Neuron (in vitro differentiated cells): ENCODE results near the gene CCL21.

Experiments used
- H2AFZ ChIP-seq: one replicate; pipeline ENCODE4 v1.6.1; 2013; ENCODE audit warnings: low read depth, mild to moderate bottlenecking, inconsistent platforms, low read length, moderate library complexity
- H3K27me3 ChIP-seq: one replicate; pipeline ENCODE4 v1.6.1; 2013; ENCODE audit warnings: low read length; ENCODE audit not compliant: insufficient read depth
- H3K36me3 ChIP-seq: one replicate; pipeline ENCODE4 v1.6.1; 2013; ENCODE audit warnings: low read length; ENCODE audit not compliant: insufficient read depth
- H3K4me1 ChIP-seq: one replicate; pipeline ENCODE4 v1.6.1; 2013; ENCODE audit warnings: low read length; ENCODE audit not compliant: insufficient read depth
- H3K4me3 ChIP-seq: 2 replicates; pipeline ENCODE4 v1.5.1; 2013; ENCODE audit warnings: mild to moderate bottlenecking, low read length, moderate library complexity
- H3K9me3 ChIP-seq: one replicate; pipeline ENCODE4 v1.6.1; 2013; ENCODE audit warnings: low read length

Gene CCL21

DNA sequence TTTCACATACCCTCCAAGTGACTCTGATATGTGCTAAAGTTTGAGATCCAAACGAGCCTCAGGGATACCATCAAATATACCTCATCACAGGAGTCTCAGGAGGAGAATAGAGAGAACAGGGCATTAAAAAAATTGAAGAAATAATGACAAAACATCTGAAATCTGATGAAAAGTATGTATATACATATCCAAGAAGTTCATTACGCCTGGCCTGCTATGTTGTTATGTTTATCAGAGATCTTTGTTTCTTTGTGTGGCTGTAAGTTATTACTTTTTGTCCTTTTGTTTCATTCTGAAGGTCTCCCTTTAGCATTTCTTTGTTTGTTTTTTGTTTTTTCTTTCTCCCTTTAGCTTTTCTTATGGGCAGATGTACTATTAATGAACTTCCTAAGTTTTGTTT, 16.4 kb downstream of the CCL21 start:
- Histone ChIP-seq H3K36me3 (no peaks in the 10 kb centered on the region), H3K4me1 (no peaks in the 10 kb centered on the region), H3K4me3 (no peak overlapping the region), H3K9me3 (no peaks in the 10 kb centered on the region), H3K27me3 (peaks cover 5% of the 10 kb centered on the region), H2AFZ (no peak overlapping the region)

DNA sequence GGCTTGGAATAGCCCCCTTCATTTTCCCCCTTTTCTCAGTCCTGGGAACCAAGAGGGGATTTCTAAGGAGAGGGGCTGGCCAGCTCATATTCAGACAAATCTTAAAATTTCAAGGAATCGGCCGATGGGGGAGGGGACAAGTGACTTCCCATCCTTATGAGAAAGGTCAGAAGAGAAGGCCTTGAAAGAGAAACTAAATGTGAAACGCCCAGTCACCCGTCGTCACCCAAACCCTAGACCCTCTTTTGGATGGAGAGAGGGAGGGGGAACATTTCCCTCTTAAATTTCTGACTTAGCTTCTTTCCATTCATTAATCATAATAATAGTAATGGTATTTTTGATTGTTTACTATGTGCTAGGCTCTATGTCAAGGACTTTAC, 18.0 kb downstream of the CCL21 start:
- H2AFZ ChIP-seq, result no peak overlapping the region
- no peak overlapping the region for H3K4me3 ChIP-seq
- H3K36me3 ChIP-seq, result no peaks in the 10 kb centered on the region
- H3K4me1 ChIP-seq, result no peaks in the 10 kb centered on the region
- peaks cover 5% of the 10 kb centered on the region for H3K27me3 ChIP-seq
- no peaks in the 10 kb centered on the region for H3K9me3 ChIP-seq

- H2AFZ ChIP-seq, result no peak within 1 kb of the TSS
- H3K36me3 ChIP-seq, result no peaks in the 10 kb centered on the region
- H3K4me3 ChIP-seq, result no peak within 1 kb of the TSS
- H3K27me3 ChIP-seq, result peaks cover 3% of the 10 kb centered on the region
- no peaks in the 10 kb centered on the region for H3K4me1 ChIP-seq
- H3K9me3 ChIP-seq, result no peaks in the 10 kb centered on the region
These were observed 18.7 kb downstream of the CCL21 start, which contains the start of gene CCL19 for GRCh38 chr9:34690983-34691935. Gene CCL19, minus strand, starts transcription at chr9:34691276. Its CDS starts 137 bp downstream, at chr9:34691139.

DNA sequence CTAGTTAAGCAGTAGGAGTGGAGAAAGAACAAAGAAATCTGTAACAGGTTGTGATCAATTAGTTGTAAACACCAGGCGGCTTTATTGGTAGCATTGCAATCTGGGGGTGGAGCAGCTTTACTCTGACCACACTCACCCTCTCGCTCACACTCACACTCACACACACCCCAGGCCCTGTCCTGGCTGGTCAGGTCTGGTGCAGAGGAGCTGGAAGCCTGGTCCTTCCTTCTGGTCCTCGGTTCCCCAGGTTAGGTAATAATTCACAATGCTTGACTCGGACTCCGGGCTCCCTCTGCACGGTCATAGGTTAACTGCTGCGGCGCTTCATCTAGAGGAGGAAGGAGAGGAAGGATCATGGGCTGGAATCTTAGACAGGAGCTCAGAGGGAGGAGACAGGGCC, 20.4 kb downstream of the CCL21 start:
- no peaks in the 10 kb centered on the region for H3K4me1 ChIP-seq
- no peak overlapping the region for H2AFZ ChIP-seq
- no peaks in the 10 kb centered on the region for H3K9me3 ChIP-seq
- no peak overlapping the region for H3K4me3 ChIP-seq
- H3K36me3 ChIP-seq, result no peaks in the 10 kb centered on the region
- peaks cover 3% of the 10 kb centered on the region for H3K27me3 ChIP-seq

DNA sequence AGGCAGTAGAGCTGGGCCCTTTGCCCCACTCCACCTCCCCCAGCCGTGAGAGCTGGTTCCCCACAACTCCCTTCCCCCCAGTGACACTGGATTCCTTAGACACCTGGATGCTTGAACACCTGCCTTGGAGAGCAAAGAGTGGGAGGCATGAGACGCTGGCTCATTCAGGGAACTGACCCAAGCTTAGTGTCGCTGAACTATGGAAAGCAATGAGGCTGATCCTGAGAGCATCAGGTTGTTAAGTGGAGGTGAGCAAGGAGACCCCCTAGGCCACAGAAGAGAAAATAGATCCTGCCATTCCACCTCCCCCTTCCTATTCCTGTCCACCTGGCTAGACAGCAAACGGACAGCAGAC, 20.8 kb downstream of the CCL21 start:
- no peaks in the 10 kb centered on the region for H3K36me3 ChIP-seq
- H3K4me3 ChIP-seq, result no peak overlapping the region

GRCh38 chr9:34688329-34689115, 21.4 kb downstream of the CCL21 start:
- no peaks in the 10 kb centered on the region for H3K9me3 ChIP-seq
- peaks cover 3% of the 10 kb centered on the region for H3K27me3 ChIP-seq
- no peaks in the 10 kb centered on the region for H3K36me3 ChIP-seq
- no peak overlapping the region for H3K4me3 ChIP-seq
- no peaks in the 10 kb centered on the region for H3K4me1 ChIP-seq
- no peak overlapping the region for H2AFZ ChIP-seq

More for the DNA sequence above, 20.8 kb downstream of the CCL21 start:
- H3K9me3 ChIP-seq, result no peaks in the 10 kb centered on the region
- H3K27me3 ChIP-seq, result peaks cover 3% of the 10 kb centered on the region
- H3K4me1 ChIP-seq, result no peaks in the 10 kb centered on the region
- no peak overlapping the region for H2AFZ ChIP-seq

DNA sequence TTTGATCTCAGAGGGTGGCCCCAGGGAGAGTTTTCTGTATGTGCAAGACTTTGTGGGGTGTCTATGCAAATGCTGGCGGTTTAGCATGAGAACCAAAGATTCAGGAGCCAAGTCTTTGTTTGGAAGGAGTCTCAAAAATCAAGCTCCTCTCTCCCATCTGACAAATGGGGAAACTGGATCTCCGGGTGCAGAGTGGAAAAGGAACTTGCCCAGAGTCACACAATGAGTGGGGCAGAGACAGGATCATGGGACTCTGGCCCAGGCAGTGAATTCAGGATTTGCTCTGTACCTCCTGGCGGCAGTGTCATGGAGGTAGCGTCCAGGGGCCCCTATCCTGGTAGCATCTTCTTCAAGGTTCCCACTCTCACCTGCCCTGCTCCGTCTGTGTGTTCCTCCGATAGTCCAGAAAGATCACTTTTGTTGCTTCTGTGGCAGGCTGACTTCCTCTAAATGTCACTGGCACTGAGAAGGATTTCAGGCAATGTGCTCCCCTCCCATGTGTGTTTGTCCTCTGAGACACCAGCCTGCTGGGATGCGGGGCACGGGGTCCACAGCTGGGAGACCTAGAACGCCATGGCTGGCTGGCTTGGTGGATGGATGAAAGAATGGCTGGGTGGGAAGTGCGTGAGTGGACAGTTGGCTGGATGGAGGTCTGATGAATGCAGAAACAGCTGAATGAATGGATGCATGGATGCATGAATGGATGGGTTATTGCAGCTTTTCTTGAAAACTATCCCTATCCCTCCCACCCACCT, 22.5 kb downstream of the CCL21 start:
- Histone ChIP-seq H3K4me3 (no peak overlapping the region), H2AFZ (no peak overlapping the region), H3K4me1 (no peaks in the 10 kb centered on the region), H3K27me3 (peaks cover 3% of the 10 kb centered on the region), H3K9me3 (no peaks in the 10 kb centered on the region), H3K36me3 (no peaks in the 10 kb centered on the region)

GRCh38 chr9:34686732-34687131, 23.2 kb downstream of the CCL21 start:
- Histone ChIP-seq H3K9me3 (no peaks in the 10 kb centered on the region), H3K27me3 (peaks cover 3% of the 10 kb centered on the region), H2AFZ (no peak overlapping the region), H3K4me3 (no peak overlapping the region), H3K4me1 (no peaks in the 10 kb centered on the region), H3K36me3 (no peaks in the 10 kb centered on the region)

DNA sequence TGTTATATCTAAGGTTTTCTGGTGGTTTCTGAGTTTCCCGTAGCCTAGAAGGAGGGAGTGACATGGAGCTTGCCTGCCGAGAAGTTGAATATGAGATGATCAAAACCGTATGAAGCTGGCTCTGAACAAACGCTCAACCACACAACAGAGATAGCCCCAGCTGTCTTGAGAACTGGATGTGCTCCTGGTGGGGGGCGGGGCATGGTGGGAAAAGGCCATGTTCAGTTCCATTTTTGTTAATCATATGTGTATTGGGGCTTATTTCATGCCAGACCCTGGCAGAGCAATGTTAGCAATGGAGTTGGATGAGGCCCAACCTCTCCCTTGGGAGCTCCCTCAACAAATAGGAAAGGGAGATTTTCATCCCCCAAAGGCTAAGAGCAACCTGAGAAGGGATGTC, 23.7 kb downstream of the CCL21 start:
- Histone ChIP-seq H2AFZ (no peak overlapping the region), H3K36me3 (no peaks in the 10 kb centered on the region), H3K9me3 (no peaks in the 10 kb centered on the region), H3K27me3 (no peaks in the 10 kb centered on the region), H3K4me3 (no peak overlapping the region), H3K4me1 (no peaks in the 10 kb centered on the region)

DNA sequence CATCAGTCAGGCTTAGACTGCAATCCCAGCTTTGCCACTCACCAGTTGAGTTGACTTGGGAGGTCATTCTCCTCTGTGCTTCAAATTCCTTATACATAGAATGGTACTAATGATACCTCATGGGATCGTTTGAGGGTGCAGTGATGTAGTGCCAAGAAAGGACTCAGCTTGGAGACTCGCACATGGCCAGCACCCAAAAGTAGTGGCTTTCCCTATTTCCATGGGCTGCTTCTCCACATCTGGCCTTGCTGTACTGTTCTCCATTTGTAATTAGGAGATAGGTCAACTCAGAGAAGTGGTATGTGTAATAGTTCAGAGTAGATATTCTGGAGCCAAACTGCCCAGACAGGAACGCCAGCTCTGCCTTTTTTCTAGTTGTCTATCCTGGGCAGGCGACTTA, 24.3 kb downstream of the CCL21 start:
- Histone ChIP-seq H3K4me1 (no peaks in the 10 kb centered on the region), H3K36me3 (no peaks in the 10 kb centered on the region), H2AFZ (no peak overlapping the region), H3K4me3 (no peak overlapping the region), H3K27me3 (no peaks in the 10 kb centered on the region), H3K9me3 (no peaks in the 10 kb centered on the region)

DNA sequence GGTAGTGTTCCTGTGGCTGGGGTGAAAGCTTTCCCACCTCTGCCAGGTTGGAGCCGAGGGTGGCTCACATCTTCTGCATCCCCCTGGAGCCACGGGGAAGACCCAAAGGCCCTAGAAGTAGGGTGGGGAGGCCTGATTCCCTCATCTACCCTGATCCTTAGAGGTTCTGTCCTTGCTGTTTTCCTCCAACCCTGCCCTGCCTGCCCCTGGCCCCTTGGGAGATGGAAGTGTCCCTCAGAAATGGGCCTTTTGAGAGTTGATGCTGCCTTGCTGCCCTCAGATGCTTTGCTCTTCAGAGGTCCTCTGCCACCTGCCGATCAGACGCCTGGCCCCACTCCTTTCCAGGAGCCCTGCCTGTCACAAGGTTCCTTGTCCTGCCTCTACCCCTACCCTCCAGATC, 25.1 kb downstream of the CCL21 start:
- Histone ChIP-seq H2AFZ (no peak overlapping the region), H3K36me3 (no peaks in the 10 kb centered on the region), H3K27me3 (no peaks in the 10 kb centered on the region), H3K4me3 (no peak overlapping the region), H3K4me1 (no peaks in the 10 kb centered on the region), H3K9me3 (no peaks in the 10 kb centered on the region)

DNA sequence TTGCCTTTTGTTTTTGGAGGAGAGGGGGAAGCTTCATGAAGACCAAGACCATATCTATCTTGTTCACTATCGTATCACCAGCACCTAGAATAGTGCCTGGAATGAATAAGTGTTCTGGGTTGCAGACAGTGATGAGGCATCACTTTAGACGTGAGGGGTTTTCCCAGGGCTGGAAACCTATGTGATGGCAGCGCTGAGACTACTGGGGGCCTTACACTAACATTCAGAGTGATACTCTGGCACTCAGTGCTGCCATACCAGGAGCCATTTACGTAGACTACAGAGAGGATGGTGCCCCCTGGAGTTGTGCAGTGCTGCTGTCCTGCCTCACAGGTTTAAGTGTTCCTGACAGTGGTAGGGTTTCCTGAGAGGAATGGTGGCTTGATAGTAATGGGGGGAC, 25.8 kb downstream of the CCL21 start:
- Histone ChIP-seq H3K9me3 (no peaks in the 10 kb centered on the region), H3K4me1 (no peaks in the 10 kb centered on the region), H3K27me3 (no peaks in the 10 kb centered on the region), H3K4me3 (no peak overlapping the region), H3K36me3 (no peaks in the 10 kb centered on the region), H2AFZ (no peak overlapping the region)

DNA sequence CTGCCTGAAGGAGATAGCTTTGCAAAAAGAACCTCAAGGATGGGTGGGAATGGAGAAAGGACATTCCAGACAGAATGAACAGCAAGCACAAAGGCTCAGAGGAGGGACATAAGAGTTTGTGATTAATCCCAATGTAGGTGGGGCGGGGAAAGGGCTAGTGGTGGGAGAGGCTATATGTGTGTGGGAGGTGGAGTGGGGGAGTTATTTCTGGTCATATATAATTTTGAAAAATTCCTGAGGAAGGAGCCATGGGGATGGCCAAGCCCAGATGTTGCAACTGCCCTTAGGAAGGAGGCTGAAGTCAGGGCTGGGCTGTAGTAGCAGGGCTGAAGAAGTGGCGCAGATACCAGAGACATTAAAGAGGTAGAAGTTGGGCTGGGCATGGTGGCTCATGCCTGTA, 34.1 kb downstream of the CCL21 start:
- no peaks in the 10 kb centered on the region for H3K9me3 ChIP-seq
- no peak overlapping the region for H2AFZ ChIP-seq
- no peaks in the 10 kb centered on the region for H3K4me1 ChIP-seq
- no peak overlapping the region for H3K4me3 ChIP-seq
- H3K27me3 ChIP-seq, result no peaks in the 10 kb centered on the region
- H3K36me3 ChIP-seq, result no peaks in the 10 kb centered on the region
